Dendritic cell treated with granulocyte-macrophage colony-stimulating factor and Interleukin-4, amounts not matched to agents 40 ng/mL and 50 ng/mL, for 4 days (primary cell): ENCODE measurements around the gene SPAG4.

Source experiments
- H3K27ac Mint-ChIP-seq: one replicate; pipeline ENCODE4 v1.8.0; 2022; ENCODE audit warnings: mild to moderate bottlenecking, mixed read lengths
- H3K27me3 Mint-ChIP-seq: one replicate; pipeline ENCODE4 v1.8.0; 2022; ENCODE audit warnings: mild to moderate bottlenecking, mixed read lengths
- H3K36me3 Mint-ChIP-seq: one replicate; pipeline ENCODE4 v1.8.0; 2022; ENCODE audit warnings: low read depth, mixed read lengths
- H3K4me1 Mint-ChIP-seq: one replicate; pipeline ENCODE4 v1.8.0; 2022; ENCODE audit warnings: low read depth, mixed read lengths
- H3K4me3 Mint-ChIP-seq: one replicate; pipeline ENCODE4 v1.8.0; 2022; ENCODE audit warnings: mild to moderate bottlenecking, moderate library complexity, mixed read lengths
- H3K9me3 Mint-ChIP-seq: one replicate; pipeline ENCODE4 v1.8.0; 2022; ENCODE audit warnings: mixed read lengths
- intact Hi-C: fragments of 100-400 bp; cut with micrococcal nuclease; formaldehyde crosslinking; loops from one replicate; pipeline ENCODE4 v1.15.0; 2022

SPAG4 gene

DNA sequence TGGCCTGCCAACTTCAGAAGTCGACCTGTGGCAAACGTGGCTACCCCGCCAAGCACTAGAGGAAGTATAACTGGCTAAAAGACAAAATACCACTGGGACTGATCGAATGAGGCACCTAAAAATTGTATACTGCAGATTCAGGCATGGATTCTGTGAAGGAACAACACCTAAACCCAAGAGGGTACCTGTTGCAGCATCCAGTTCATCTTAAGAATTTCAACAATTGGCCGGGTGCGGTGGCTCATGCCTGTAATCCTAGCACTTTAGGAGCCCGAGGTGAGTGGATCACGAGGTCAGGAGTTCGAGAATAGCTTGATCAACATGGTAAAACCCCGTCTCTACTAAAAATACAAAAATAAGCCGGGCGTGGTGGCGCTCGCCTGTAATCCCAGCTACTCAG lies 27.2 kb upstream of the SPAG4 start:
- no peaks in the 10 kb centered on the region for H3K9me3 Mint-ChIP-seq
- H3K4me1 Mint-ChIP-seq = peaks cover 17% of the 10 kb centered on the region
- intact Hi-C loops = no loop called here
- no peak overlapping the region for H3K4me3 Mint-ChIP-seq
- no peak overlapping the region for H3K27ac Mint-ChIP-seq
- no peaks in the 10 kb centered on the region for H3K27me3 Mint-ChIP-seq
- no peaks in the 10 kb centered on the region for H3K36me3 Mint-ChIP-seq

DNA sequence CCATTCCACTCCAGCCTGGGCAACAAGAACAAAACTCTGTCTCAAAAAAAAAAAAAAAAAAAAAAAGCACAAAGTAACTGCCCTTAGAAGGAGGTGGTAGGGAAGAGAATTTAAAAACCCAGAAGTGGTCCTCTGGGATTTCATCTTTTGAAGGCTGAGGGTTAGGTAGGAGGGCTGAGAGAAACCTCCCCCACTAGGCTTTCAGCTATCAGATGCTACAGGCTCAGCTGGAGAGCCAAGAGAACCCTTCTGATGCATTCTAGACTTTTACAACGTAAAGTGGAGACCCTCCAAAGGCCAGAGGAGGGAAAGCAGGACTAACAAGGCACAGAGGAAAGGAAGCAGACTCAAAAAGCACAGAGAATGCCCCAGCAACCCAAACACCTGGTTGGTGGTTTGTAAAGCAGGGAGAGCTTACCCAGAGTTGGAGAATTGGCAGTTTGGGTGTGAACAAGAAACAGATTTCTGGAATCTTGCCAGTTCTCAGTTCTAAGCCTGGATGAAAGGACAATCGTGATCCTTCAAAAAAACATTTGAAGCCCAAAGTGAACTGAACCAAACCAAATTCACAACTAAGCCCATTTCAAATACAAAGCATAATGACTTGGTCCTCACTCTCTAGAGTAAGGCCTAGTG lies 23.2 kb upstream of the SPAG4 start:
- intact Hi-C loops = no loop called here
- no peak overlapping the region for H3K4me3 Mint-ChIP-seq

DNA sequence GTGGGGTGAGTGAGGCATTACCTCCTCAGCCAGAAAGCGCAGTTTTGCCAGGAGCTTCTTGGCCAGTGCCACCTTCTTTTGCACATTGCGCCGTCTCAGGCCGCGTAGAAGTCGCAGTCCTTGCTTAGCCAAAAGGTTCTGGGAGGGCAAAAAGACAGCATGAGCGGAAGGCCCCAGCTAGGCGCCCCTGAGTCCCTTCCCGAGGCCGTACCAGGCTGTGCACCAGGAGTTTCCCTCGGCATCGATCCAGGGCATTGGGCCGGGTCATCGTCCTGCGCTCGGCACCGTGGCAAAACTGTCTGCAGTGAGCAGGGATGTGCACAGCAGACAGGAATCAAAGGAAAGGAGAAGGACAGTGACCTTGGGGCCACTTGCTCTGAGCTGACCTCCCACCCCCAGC lies 20.2 kb upstream of the SPAG4 start:
- Mint-ChIP-seq H3K27ac (no peak overlapping the region), H3K4me1 (no peaks in the 10 kb centered on the region), H3K36me3 (no peaks in the 10 kb centered on the region), H3K9me3 (no peaks in the 10 kb centered on the region), H3K4me3 (no peak overlapping the region), H3K27me3 (peaks cover 37% of the 10 kb centered on the region)
- intact Hi-C loops = no loop called here

More for the DNA sequence above, 23.2 kb upstream of the SPAG4 start:
- peaks cover 11% of the 10 kb centered on the region for H3K27me3 Mint-ChIP-seq
- H3K9me3 Mint-ChIP-seq = no peaks in the 10 kb centered on the region
- H3K27ac Mint-ChIP-seq = no peak overlapping the region
- H3K4me1 Mint-ChIP-seq = peaks cover 1% of the 10 kb centered on the region
- H3K36me3 Mint-ChIP-seq = no peaks in the 10 kb centered on the region

DNA sequence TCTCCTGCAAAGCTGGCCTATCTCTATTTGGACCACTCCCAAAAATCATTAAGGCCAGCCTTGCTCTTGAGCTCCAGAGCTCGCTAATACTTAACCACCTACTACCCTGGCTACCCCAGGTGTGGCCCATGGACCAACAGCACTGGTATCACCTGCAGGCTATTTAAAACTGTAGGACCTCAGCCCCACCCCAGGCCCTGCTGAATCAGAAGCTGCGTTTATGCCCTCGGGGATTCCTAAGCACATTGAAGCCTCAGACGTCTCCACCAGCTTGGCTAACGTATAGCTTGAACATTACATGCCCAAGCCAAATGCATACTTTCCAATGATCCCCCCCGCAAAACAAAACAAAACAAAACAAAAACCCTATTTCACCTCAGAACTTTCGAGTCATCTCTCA lies 19.7 kb upstream of the SPAG4 start:
- no peak overlapping the region for H3K4me3 Mint-ChIP-seq
- no peaks in the 10 kb centered on the region for H3K9me3 Mint-ChIP-seq
- peaks cover 41% of the 10 kb centered on the region for H3K27me3 Mint-ChIP-seq
- no peak overlapping the region for H3K27ac Mint-ChIP-seq
- H3K36me3 Mint-ChIP-seq = no peaks in the 10 kb centered on the region
- intact Hi-C loops = no loop called here
- peaks cover 4% of the 10 kb centered on the region for H3K4me1 Mint-ChIP-seq

DNA sequence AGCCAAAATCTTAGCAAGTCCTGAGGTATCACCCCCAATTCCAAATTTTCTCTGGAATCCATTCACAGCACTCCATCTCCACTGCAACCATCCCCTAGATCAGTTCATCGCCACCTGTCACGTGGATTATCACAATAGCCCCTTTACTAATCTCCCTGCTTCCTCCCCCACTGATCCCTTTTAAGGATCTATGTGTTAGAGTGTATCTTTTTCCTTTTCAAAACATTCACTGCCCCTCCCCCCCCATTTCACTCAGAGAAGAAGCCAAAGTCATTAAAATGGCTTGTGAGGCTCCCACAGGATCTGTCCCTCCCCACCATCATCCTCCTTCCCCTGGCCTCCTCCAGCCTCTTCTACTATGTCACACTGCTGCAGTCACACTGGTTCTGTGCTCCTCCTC lies 18.4 kb upstream of the SPAG4 start:
- Mint-ChIP-seq H3K27ac (no peak overlapping the region), H3K4me1 (peaks cover 15% of the 10 kb centered on the region), H3K9me3 (no peaks in the 10 kb centered on the region), H3K36me3 (no peaks in the 10 kb centered on the region), H3K4me3 (no peak overlapping the region), H3K27me3 (peaks cover 54% of the 10 kb centered on the region)
- intact Hi-C loops = no loop called here

DNA sequence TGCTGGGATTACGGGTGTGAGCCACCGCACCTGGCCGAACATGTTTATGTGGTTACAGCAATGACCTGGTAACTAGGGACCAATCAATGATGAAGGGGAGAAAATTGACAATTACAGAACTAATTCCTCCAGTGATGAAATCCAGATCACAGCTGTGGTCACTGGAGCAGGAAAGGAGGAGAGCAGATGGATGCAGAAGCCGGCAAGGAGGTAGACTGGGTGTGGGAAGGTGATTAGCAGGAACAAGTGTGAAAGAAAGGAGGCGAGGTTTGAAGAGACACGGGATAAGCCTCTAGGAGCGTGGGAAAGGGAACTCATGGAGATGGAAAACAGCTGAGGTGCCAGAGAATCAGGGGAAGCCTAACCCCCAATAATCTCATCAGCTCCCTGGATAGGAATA lies 17.2 kb upstream of the SPAG4 start:
- H3K27me3 Mint-ChIP-seq = peaks cover 66% of the 10 kb centered on the region

DNA sequence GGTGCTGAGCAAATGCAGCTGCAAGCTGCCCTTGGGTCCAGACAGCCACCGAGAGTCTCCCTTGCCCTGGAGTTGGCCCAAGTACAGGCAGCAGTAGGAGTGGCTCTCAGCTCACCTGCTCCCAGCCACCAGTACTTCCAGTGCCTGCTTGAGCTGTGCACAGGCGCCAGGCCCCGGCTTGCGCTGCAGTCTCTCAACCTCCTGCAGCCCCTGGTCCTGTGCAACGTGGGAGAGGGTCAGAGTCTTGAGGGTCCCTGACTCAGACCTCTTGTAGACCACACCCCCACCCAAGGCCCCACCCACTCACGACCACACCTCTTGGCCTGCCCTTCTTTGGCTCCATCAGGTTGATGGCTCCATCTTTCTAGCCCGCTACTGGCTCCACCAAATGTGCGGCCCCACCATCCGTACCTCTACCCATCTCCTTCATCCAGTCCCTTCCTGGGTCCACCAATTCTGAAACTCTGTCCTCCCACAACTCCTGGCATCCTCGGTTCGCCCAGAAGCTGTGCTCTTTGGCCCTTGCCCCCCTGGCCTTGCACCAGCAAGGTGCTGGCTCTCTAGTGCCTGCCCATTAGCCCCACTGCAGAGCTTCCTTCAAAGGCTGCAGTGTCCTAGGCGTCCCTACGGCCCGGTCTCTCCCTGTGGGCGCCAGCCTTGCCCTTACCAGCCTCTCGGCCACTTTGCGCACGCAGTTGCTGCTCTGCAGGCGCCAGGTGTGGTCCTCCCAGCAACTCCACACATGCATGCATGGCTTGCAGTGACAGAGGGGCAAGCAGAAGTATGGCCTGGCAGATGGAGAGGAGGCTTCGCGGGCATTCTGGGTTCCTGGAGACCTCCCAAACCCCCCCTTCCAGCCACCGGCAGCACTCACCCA lies 16.5 kb upstream of the SPAG4 start:
- Mint-ChIP-seq H3K36me3 (no peaks in the 10 kb centered on the region), H3K27ac (no peak overlapping the region), H3K27me3 (peaks cover 68% of the 10 kb centered on the region), H3K9me3 (no peaks in the 10 kb centered on the region), H3K4me1 (peaks cover 16% of the 10 kb centered on the region), H3K4me3 (no peak overlapping the region)
- intact Hi-C loops = no loop called here

More for the DNA sequence above, 17.2 kb upstream of the SPAG4 start:
- Mint-ChIP-seq H3K4me1 (peaks cover 16% of the 10 kb centered on the region), H3K36me3 (no peaks in the 10 kb centered on the region), H3K27ac (no peak overlapping the region), H3K9me3 (no peaks in the 10 kb centered on the region), H3K4me3 (no peak overlapping the region)
- intact Hi-C loops = no loop called here

DNA sequence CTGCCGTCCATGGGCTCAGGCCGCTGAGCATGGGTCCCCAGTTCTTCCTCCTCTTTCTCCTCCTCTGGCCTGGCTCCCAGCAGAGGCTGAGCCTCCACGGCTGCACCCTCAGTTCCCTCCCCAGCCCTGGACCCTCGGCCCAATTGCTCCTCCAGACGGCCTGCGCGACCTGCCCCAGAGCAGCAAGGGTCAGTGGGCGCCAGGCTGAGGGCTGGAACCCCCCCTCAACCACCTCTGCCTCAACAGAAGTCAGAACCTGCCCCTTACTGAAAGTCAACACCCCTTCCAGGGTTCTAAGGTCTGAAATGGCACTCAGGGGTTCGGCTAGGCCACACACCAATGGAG lies 15.9 kb upstream of the SPAG4 start:
- H3K36me3 Mint-ChIP-seq = no peaks in the 10 kb centered on the region
- intact Hi-C loops = no loop called here
- H3K9me3 Mint-ChIP-seq = no peaks in the 10 kb centered on the region
- no peak overlapping the region for H3K27ac Mint-ChIP-seq
- no peak overlapping the region for H3K4me3 Mint-ChIP-seq
- H3K27me3 Mint-ChIP-seq = peaks cover 68% of the 10 kb centered on the region
- H3K4me1 Mint-ChIP-seq = peaks cover 16% of the 10 kb centered on the region

DNA sequence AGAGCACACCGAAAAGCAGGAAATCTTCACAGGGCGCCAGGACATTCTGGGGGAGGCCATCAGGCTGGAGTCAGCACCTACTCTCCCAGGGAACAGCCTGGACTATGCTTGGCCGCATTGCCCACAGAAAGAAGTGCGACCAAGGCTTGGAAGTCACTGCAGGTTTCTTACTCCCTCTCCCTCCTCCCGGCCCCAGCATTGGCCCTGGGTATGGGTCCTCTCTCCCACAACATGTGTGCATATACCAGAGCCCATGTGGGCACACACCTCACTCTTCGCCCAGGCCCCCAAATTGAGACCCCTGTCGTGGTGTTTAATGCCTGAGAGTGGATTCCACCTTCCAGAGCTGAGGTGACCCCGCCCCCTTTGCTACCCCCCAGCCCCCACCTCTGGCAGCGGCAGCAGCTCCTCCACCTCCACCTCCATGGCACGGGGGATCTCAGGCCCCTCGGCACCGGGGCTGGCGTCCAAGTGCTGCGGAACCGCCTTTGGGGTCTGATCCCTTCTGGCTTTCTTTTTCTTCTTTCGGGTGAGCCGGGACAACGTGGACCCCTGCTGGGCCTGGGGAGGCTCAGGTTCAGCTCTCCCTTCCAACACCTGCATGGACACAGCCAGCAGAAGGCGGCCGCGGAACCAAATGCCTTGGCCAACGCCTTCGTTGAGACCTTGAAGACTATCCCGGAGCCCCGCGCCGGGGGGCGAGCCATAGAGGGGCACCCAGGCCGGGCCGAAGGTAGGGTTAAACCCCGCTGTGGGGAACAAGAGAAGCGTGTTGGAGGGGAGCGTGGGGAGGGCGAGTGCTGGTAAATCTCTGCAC lies 15.2 kb upstream of the SPAG4 start:
- Mint-ChIP-seq H3K27ac (peak overlapping the region; percentile 11), H3K4me1 (peaks cover 16% of the 10 kb centered on the region), H3K27me3 (peaks cover 72% of the 10 kb centered on the region), H3K36me3 (no peaks in the 10 kb centered on the region), H3K9me3 (no peaks in the 10 kb centered on the region), H3K4me3 (peak overlapping the region; percentile 74)
- intact Hi-C loops = no loop called here

DNA sequence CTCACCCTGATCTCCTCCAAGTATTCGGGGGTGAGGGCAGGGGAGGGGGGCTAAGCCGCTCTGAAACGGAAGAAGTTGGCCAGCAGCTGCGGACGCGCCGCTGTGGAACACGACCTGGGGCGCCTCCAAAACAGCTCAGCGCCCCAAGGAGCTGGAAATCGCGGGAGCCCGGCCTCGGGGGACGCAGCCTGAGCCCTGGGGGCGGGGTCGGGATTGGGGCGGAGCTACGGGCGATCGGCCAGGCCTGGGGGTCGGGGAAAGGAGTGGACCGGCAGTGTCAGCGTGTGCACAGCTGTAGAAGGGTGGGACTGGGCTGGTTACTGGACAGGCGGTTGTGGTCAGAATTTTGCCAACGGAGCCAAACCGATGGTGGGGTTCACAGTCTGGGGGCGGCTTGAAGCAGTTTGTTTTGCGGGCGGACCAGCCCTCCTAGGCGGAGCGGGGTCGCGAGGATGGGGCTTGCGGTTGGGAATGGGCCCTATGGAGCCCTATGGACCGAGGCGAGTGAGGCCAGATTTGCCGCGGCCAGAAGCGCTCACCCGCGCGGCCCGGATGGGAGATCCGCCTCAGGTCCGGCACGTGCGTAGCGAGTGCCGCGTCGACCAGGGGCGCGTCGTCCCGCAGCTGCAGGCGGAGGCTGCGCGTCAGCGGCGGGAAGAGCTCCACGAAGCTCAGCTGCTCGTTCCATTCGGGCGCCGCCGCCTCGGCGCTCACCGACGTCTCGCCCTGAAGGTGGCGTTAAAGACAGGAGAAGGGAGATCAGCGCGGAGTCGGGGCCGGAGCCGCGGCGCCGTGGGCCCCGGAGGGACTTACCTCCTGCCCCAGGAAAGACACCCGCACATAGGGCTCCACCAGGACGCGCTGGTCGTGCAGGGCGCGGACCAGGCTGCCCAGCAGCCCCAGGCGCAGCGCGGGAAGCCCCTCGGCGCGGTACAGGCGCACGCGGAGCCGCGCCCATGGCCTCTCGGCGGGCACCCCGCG lies 14.3 kb upstream of the SPAG4 start:
- H3K36me3 Mint-ChIP-seq = no peaks in the 10 kb centered on the region
- H3K27me3 Mint-ChIP-seq = peaks cover 72% of the 10 kb centered on the region
- H3K4me3 Mint-ChIP-seq = peak overlapping the region; percentile 74
- peaks cover 16% of the 10 kb centered on the region for H3K4me1 Mint-ChIP-seq
- intact Hi-C loops = no loop called here
- no peaks in the 10 kb centered on the region for H3K9me3 Mint-ChIP-seq
- H3K27ac Mint-ChIP-seq = peak overlapping the region; percentile 11

DNA sequence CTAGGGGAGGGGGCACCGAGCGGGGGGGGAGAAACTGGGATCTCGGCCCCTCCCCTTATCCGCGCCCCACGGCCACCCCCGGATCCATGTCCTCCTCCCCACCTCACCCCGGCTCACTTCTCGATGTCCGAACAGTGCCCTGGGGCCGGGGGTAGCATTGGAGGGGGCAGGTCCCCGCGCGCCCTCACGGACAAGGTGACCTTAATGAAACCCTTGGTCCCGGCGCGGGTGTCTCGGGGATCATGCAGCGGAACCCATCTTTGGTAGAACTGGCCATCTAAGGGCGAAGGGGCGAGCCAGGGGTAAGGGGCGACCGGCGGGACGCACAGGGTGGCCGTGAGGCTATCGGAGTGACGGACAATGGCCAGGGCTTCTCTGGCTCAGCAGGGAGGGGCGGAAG lies 13.6 kb upstream of the SPAG4 start:
- Mint-ChIP-seq H3K4me1 (peaks cover 20% of the 10 kb centered on the region), H3K27me3 (peaks cover 66% of the 10 kb centered on the region), H3K27ac (no peak overlapping the region), H3K4me3 (peak overlapping the region; percentile 74), H3K36me3 (no peaks in the 10 kb centered on the region), H3K9me3 (no peaks in the 10 kb centered on the region)
- intact Hi-C loops = no loop called here

DNA sequence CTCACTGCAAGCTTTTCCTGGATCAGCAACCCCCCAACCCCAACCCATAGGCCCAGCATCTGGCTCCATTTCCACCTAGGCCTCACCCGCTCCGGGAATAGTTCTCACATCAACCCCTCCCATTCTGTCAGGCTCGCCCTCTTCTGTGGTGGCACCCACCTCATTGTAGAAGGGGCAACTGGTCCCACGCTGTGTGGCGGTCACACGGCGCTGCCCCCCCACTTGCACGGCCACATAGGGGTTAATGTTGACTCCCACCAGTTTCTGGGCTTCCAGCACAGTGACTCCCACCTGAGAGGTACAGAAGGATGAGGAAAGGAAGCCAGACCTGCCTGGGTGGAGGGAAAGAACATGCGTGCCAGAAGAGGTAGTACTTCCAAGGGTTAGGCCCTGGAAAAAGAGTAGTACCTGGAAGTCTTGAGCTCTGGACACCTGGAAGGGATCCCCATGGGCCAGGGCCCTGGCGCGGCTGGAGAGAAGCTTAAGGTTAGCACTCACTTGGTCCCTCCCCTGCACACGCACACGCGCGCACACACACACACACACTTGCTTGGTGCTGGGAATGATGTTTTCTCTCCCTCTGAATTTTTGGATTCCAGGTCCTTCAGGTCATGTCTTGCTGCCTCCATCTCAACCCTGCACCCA lies 12.7 kb upstream of the SPAG4 start:
- Mint-ChIP-seq H3K4me1 (peaks cover 24% of the 10 kb centered on the region), H3K27ac (no peak overlapping the region), H3K36me3 (no peaks in the 10 kb centered on the region), H3K4me3 (no peak overlapping the region), H3K9me3 (no peaks in the 10 kb centered on the region), H3K27me3 (peaks cover 58% of the 10 kb centered on the region)
- intact Hi-C loops = no loop called here
